H1 (cell line): Measurements from ENCODE around the gene TAGLN2. TPM values are rescaled to one million over a fixed set of nuclear protein-coding genes. Genes with fewer than 3 reads are reported as not detected.
A peak's percentile ranks its signal among the peaks of the same experiment; 100 is the strongest.

Source experiments
- CTCF ChIA-PET: fragments of 300-600 bp; sonication (Branson Sonifier 250); formaldehyde crosslinking; loops from one replicate; lab custom pipeline; 2021; ENCODE audit not compliant: partially characterized antibody; lab: Charles Lee
- POLR2A ChIA-PET: fragments of 300-600 bp; sonication (Branson Sonifier 250); formaldehyde crosslinking; loops from one replicate; lab custom pipeline; 2021; ENCODE audit warnings: inconsistent platforms; ENCODE audit not compliant: partially characterized antibody; lab: Charles Lee
- DNase-seq, 2 experiments: peaks; one replicate each; pipeline versions ENCODE4 v3.0.0 to v3.0.0-alpha.2; 2010 to 2022; ENCODE audit warnings: low spot score in 2 of 2, low read depth in 1 of 2, mixed read lengths in 1 of 2
- FAIRE-seq: peaks from 2 replicates; lab custom pipeline; 2011; peaks lifted over from hg19 to GRCh38; lab: Jason Lieb, UNC
- H2AFZ ChIP-seq: 2 replicates; pipeline ENCODE4 v1.8.1; 2012; ENCODE audit warnings: low read length, inconsistent platforms
- H2AK5ac ChIP-seq: 2 replicates; pipeline ENCODE4 v1.6.1; 2013; ENCODE audit warnings: low read depth, low read length
- H2BK120ac ChIP-seq: replicated peaks from 2 replicates; pipeline ENCODE3; 2013; ENCODE audit warnings: low read depth, low read length, inconsistent platforms
- H2BK12ac ChIP-seq: 2 replicates; pipeline ENCODE4 v1.6.1; 2013; ENCODE audit warnings: low read depth, low read length
- H2BK15ac ChIP-seq: 2 replicates; pipeline ENCODE4 v1.6.1; 2013; ENCODE audit warnings: low read length
- H2BK20ac ChIP-seq: 2 replicates; pipeline ENCODE4 v1.6.1; 2013; ENCODE audit warnings: low read length
- H2BK5ac ChIP-seq: 2 replicates; pipeline ENCODE4 v1.6.1; 2013; ENCODE audit warnings: low read depth, low read length
- H3K14ac ChIP-seq: 2 replicates; pipeline ENCODE4 v1.6.1; 2013; ENCODE audit warnings: inconsistent platforms; ENCODE audit not compliant: insufficient read length
- H3K18ac ChIP-seq: 2 replicates; pipeline ENCODE4 v1.6.1; 2013; ENCODE audit warnings: low read length; ENCODE audit errors: extremely low read depth
- H3K23ac ChIP-seq: 2 replicates; pipeline ENCODE4 v1.6.1; 2013; ENCODE audit warnings: inconsistent platforms; ENCODE audit not compliant: insufficient read length
- H3K23me2 ChIP-seq: 2 replicates; pipeline ENCODE4 v1.6.1; 2013; ENCODE audit warnings: low read depth, low read length
- H3K27ac ChIP-seq: 2 replicates; pipeline ENCODE4 v1.6.1; 2011; ENCODE audit warnings: low read depth, low read length, inconsistent platforms
- H3K27me3 ChIP-seq, 4 experiments: replicated peaks in 1 of 4; 1 replicate in 1 of 4; 2 replicates in 3 of 4; pipeline versions ENCODE4 v1.6.1 to v1.8.1; 2011 to 2013; ENCODE audit warnings: low read length in 3 of 4, mild to moderate bottlenecking in 3 of 4, inconsistent platforms in 2 of 4, mixed read lengths in 2 of 4, moderate library complexity in 1 of 4; ENCODE audit not compliant: control insufficient read depth in 3 of 4, insufficient read depth in 3 of 4; ENCODE audit errors: extremely low read depth in 1 of 4
- H3K36me3 ChIP-seq, 4 experiments: 2 replicates each; pipeline versions ENCODE4 v1.6.1 to v1.8.1; 2011 to 2013; ENCODE audit warnings: mild to moderate bottlenecking in 4 of 4, low read length in 3 of 4, moderate library complexity in 2 of 4, control low read depth in 1 of 4, inconsistent platforms in 1 of 4; ENCODE audit not compliant: insufficient read depth in 4 of 4, control insufficient read depth in 2 of 4
- H3K4ac ChIP-seq: replicated peaks from 2 replicates; pipeline ENCODE3; 2013; ENCODE audit warnings: low read length, low read depth, mixed read lengths, inconsistent platforms; ENCODE audit not compliant: insufficient read length
- H3K4me1 ChIP-seq, 4 experiments: replicated peaks in 1 of 4; 1 replicate in 1 of 4; 2 replicates in 3 of 4; pipeline versions ENCODE4 v1.6.1 to v1.8.1; 2011 to 2013; ENCODE audit warnings: low read length in 3 of 4, inconsistent platforms in 2 of 4, mixed read lengths in 1 of 4; ENCODE audit not compliant: insufficient read depth in 4 of 4, control insufficient read depth in 3 of 4
- H3K4me2 ChIP-seq, 2 experiments: 2 replicates each; pipeline versions ENCODE4 v1.6.1 to v1.8.1; 2011 to 2013; ENCODE audit warnings: low read depth in 2 of 2, low read length in 2 of 2, control low read depth in 1 of 2, inconsistent platforms in 1 of 2, mild to moderate bottlenecking in 1 of 2; ENCODE audit not compliant: insufficient read depth in 1 of 2
- H3K4me3 ChIP-seq, 4 experiments: fragments of 200-600, 300-600 bp in 1 of 4; sonication (generic), shearing (Covaris generic), sonication (Bioruptor Twin) in 1 of 4; 2 replicates each; pipeline versions ENCODE4 v1.5.1 to v1.8.1; 2011 to 2016; ENCODE audit warnings: low read length in 4 of 4, low read depth in 3 of 4, control low read depth in 2 of 4, inconsistent platforms in 2 of 4, mild to moderate bottlenecking in 2 of 4, mixed read lengths in 1 of 4, moderate library complexity in 1 of 4; ENCODE audit not compliant: insufficient read depth in 2 of 4; ENCODE audit errors: extremely low read depth in 1 of 4
- H3K56ac ChIP-seq: replicated peaks from 2 replicates; pipeline ENCODE3; 2013; ENCODE audit warnings: low read depth, mild to moderate bottlenecking, mixed read lengths, low read length, inconsistent platforms; ENCODE audit not compliant: insufficient read length
- H3K79me1 ChIP-seq: 2 replicates; pipeline ENCODE4 v1.6.1; 2013; ENCODE audit warnings: low read depth, low read length, control low read depth
- H3K79me2 ChIP-seq, 2 experiments: 2 replicates each; pipeline versions ENCODE4 v1.6.1 to v1.8.1; 2012 to 2013; ENCODE audit warnings: low read length in 2 of 2, mild to moderate bottlenecking in 2 of 2, inconsistent platforms in 1 of 2; ENCODE audit not compliant: insufficient read depth in 2 of 2, control insufficient read depth in 1 of 2
- H3K9ac ChIP-seq, 4 experiments: replicated peaks in 1 of 4; 1 replicate in 1 of 4; 2 replicates in 3 of 4; pipeline versions ENCODE4 v1.6.1 to v1.8.1; 2011 to 2013; ENCODE audit warnings: low read depth in 3 of 4, low read length in 3 of 4, control low read depth in 2 of 4, mild to moderate bottlenecking in 2 of 4, moderate library complexity in 2 of 4, inconsistent platforms in 1 of 4; ENCODE audit errors: extremely low read depth in 1 of 4
- H3K9me3 ChIP-seq, 2 experiments: 2 replicates each; pipeline versions ENCODE4 v1.6.1 to v1.8.1; 2012 to 2013; ENCODE audit warnings: mild to moderate bottlenecking in 2 of 2, moderate library complexity in 2 of 2, control low read depth in 1 of 2, inconsistent platforms in 1 of 2, low read depth in 1 of 2, low read length in 1 of 2, mixed read lengths in 1 of 2; ENCODE audit not compliant: insufficient read depth in 2 of 2
- H4K20me1 ChIP-seq, 2 experiments: replicated peaks in 1 of 2; 2 replicates each; pipeline versions ENCODE3 to v1.8.1; 2011 to 2013; ENCODE audit warnings: inconsistent platforms in 2 of 2, low read length in 2 of 2, mild to moderate bottlenecking in 1 of 2; ENCODE audit not compliant: insufficient read depth in 2 of 2, control insufficient read depth in 1 of 2
- H4K5ac ChIP-seq: 2 replicates; pipeline ENCODE4 v1.6.1; 2013; ENCODE audit warnings: low read length, low read depth, mixed read lengths, inconsistent platforms; ENCODE audit not compliant: insufficient read length
- H4K8ac ChIP-seq: 2 replicates; pipeline ENCODE4 v1.8.0; 2013; ENCODE audit warnings: mild to moderate bottlenecking, moderate library complexity, low read length, inconsistent platforms; ENCODE audit not compliant: insufficient read depth; ENCODE audit errors: extremely low read depth
- H4K91ac ChIP-seq: replicated peaks from 2 replicates; pipeline ENCODE3; 2013; ENCODE audit warnings: low read length, mixed read lengths, inconsistent platforms; ENCODE audit not compliant: insufficient read length
- SP2 ChIP-seq: IDR thresholded peaks from 2 replicates; pipeline ENCODE4 v1.6.1; 2012; ENCODE audit warnings: mild to moderate bottlenecking, low read length, inconsistent platforms
- WGBS, 2 experiments: shearing (Covaris generic) in 1 of 2; methylation state at CpG; one replicate each; pipeline versions ENCODE4 v1.1.6 to v1.1.7; 2013 to 2015; ENCODE audit warnings: low lambda C conversion rate in 2 of 2, mixed read lengths in 2 of 2, inconsistent platforms in 1 of 2, low coverage in 1 of 2, missing lambda C conversion rate in 1 of 2; ENCODE audit not compliant: insufficient replicate concordance in 2 of 2, insufficient coverage in 1 of 2, insufficient read length in 1 of 2; ENCODE audit errors: extremely low coverage in 1 of 2, missing lambda C conversion rate in 1 of 2; 5-methylcytosine and 5-hydroxymethylcytosine counted together
- polyA plus RNA-seq, 7 experiments: library from polyadenylated mRNA; depleted of rRNA in 3 of 7; stranded (reverse) in 5 of 7; unstranded in 2 of 7; fragments of >200 nt in 5 of 7; fragments of 200-250 nt in 2 of 7; gene quantifications; 1 replicate in 5 of 7; 2 replicates in 1 of 7; 4 replicates in 1 of 7; pipeline versions ENCODE4 v1.2.1 to v1.2.3, GENCODE V29; 2011 to 2013; ENCODE audit warnings: missing spikeins in 2 of 7, mixed read lengths in 2 of 7
- total RNA-seq: library from RNA; stranded (reverse); fragmentation: NEBNext Ultra II Directional; extraction: Animal tissue kit (Norgen Biotek cat#: 25700); gene quantifications from 2 replicates; pipeline ENCODE4 v1.2.1, GENCODE V29; 2021

TAGLN2 gene
- total and polyA plus RNA-seq, 2 of the 8 experiments (the other 6 are each of a cell fraction or from before 2014, with no cell fraction given), result 93.0 to 114 TPM

DNA sequence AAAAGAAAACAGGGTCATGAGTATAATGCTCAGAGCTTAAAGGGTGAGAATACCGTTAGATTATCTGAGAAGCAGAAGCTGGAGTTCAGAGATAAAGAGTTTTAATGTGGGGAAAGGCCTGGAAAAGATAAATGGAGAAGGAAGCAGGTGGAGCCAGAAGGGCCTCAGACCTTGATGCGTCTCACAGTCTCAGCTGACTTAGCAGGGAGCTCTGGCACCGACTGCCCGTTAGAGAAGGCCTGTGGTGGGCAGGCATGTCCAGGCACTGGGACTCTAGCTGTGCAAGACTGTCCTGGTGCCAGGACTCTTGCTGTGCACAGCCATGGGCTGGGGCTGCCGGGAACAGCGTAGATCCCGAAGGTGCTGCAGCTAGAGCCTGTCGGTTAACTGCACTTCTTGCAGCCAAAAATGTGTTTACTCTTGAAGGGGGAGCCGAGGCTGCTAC lies 32.5 kb upstream of the TAGLN2 start:
- H3K36me3 ChIP-seq, result no peaks in the 10 kb centered on the region
- H4K91ac ChIP-seq, result no peak overlapping the region
- DNase-seq (no peak), FAIRE-seq (no peak)
- H3K18ac ChIP-seq, result no peak overlapping the region; the same call in 1 of the 2 replicates
- H2BK5ac ChIP-seq, result no peak overlapping the region
- H2BK120ac ChIP-seq, result no peak overlapping the region
- no peak overlapping the region for H3K56ac ChIP-seq
- H3K9me3 ChIP-seq, result no peaks in the 10 kb centered on the region
- H3K23me2 ChIP-seq, result no peaks in the 10 kb centered on the region
- no peaks in the 10 kb centered on the region for H4K20me1 ChIP-seq
- H2AK5ac ChIP-seq, result no peak overlapping the region
- no peaks in the 10 kb centered on the region for H3K79me2 ChIP-seq
- H3K27me3 ChIP-seq, result no peaks in the 10 kb centered on the region; a peak in 1 of 7 replicates
- no peak overlapping the region for H3K23ac ChIP-seq
- H4K5ac ChIP-seq, result no peak overlapping the region
- H3K9ac ChIP-seq, result no peak overlapping the region
- no peak overlapping the region for H3K4me2 ChIP-seq
- H2BK20ac ChIP-seq, result no peak overlapping the region
- ChIA-PET POLR2A (interaction anchor here (0.9 kb wide), 1 partner anchor 35 kb away, joined by 3 read pairs; no protein-coding TSS in a partner anchor), CTCF (interaction anchor here (0.6 to 35.5 kb wide), 11 partner anchors 11 to 744 kb away, joined by 3 to 696 read pairs (median 4); no protein-coding TSS in a partner anchor)
- no peak overlapping the region for H3K14ac ChIP-seq
- H3K4ac ChIP-seq, result no peak overlapping the region
- no peak overlapping the region for H2BK15ac ChIP-seq
- H3K79me1 ChIP-seq, result no peaks in the 10 kb centered on the region
- 0 out of 2 replicates have a peak overlapping the region, but pooled peaks have one; percentile 9 for H2BK12ac ChIP-seq
- H3K4me1 ChIP-seq, result no peaks in the 10 kb centered on the region
- no peak overlapping the region for H4K8ac ChIP-seq
- WGBS, 2 experiments, result 85% methylated on average over 9 of the region's 9 CpGs; no CpG with 5 or more reads in 1 of the 2 experiments
- H3K27ac ChIP-seq, result no peak overlapping the region
- H3K4me3 ChIP-seq, result no peak overlapping the region
- no peak overlapping the region for H2AFZ ChIP-seq
- TF ChIP-seq SP2, result no peak
